ENCODE data around the gene HMCN1. TPM values are rescaled to one million over a fixed set of nuclear protein-coding genes. Genes with fewer than 3 reads are reported as not detected.
A peak's percentile ranks its signal among the peaks of the same experiment; 100 is the strongest.

HMCN1 gene
- polyA plus RNA-seq, 1 of the 3 experiments (the other 2 are of a cell fraction), result 59.5 TPM

GRCh38 chr1:185727726-185728125, 6.5 kb upstream of the HMCN1 start:
- Histone ChIP-seq H3K4me2 (no peak overlapping the region), H4K20me1 (ENCODE audit: insufficient read depth) (no peaks in the 10 kb centered on the region), H3K36me3 (replicated peaks in 1 of 2; ENCODE audit: control insufficient read depth in 1 of 2, insufficient read depth in 2 of 2, low read length in 1 of 2) (no peaks in the 10 kb centered on the region), H3K9me3 (no peaks in the 10 kb centered on the region), H3K4me1 (ENCODE audit: control insufficient read depth in 1 of 2, insufficient read depth in 2 of 2, low read depth in 1 of 2, low read length in 1 of 2) (peaks cover 0 to under 1% of the 10 kb centered on the region in 2 experiments; a peak in 1 of 4 replicates), H3F3A (replicated peaks; ENCODE audit: insufficient read depth) (no peaks in the 10 kb centered on the region), H3K4me3 (ENCODE audit: low read depth in 2 of 2, low read length in 1 of 2) (no peak overlapping the region), H3K27me3 (ENCODE audit: insufficient read depth) (no peaks in the 10 kb centered on the region), H2AFZ (ENCODE audit: low read depth) (0 out of 2 replicates have a peak overlapping the region, but pooled peaks have one; percentile 6), H3K9me2 (no peaks in the 10 kb centered on the region), H3K79me2 (ENCODE audit: insufficient read depth) (no peaks in the 10 kb centered on the region), H3K9ac (no peak overlapping the region), H3K27ac (ENCODE audit: low read depth in 2 of 2, low read length in 1 of 2) (peak overlapping the region in 1 of 2 experiments; percentile 60; a peak in 1 of 4 replicates)
- ChIA-PET POLR2A (no interaction called here), CTCF (no interaction called here)
- 60% methylated on average over 2 of the region's 2 CpGs for WGBS (ENCODE audit: low lambda C conversion rate)
- DNase-seq, result no peak
- no peak for TF ChIP-seq TAF1 (IDR thresholded peaks at IDR 0.05; ENCODE audit: borderline replicate concordance, low read depth, low read length)
- TF ChIP-seq TCF12 (IDR thresholded peaks at IDR 0.05), result no peak
- TF ChIP-seq FOSL2 (IDR thresholded peaks at IDR 0.05; ENCODE audit: borderline replicate concordance, low read depth), result no peak
- no peak for TF ChIP-seq ELF1 (IDR thresholded peaks at IDR 0.05)
- TF ChIP-seq USF2 (IDR thresholded peaks at IDR 0.05; ENCODE audit: borderline replicate concordance, low read depth, low read length), result no peak
- no peak for TF ChIP-seq CHD2 (IDR thresholded peaks at IDR 0.05; ENCODE audit: low read length, partially characterized antibody)
- no peak for TF ChIP-seq SIN3A (IDR thresholded peaks at IDR 0.05; ENCODE audit: borderline replicate concordance, low read depth, low read length)
- no peak for TF ChIP-seq GATA2 (CRISPR knock-in tag; IDR thresholded peaks at IDR 0.05)
- no peak for TF ChIP-seq RFX5 (IDR thresholded peaks at IDR 0.05; ENCODE audit: low read length)
- TF ChIP-seq JUND (IDR thresholded peaks at IDR 0.05), result no peak
- no peak for TF ChIP-seq TEAD4 (IDR thresholded peaks at IDR 0.05; ENCODE audit: borderline replicate concordance, insufficient read depth)
- TF ChIP-seq RAD21 (IDR thresholded peaks at IDR 0.05; ENCODE audit: low read length), result no peak
- no peak for TF ChIP-seq YY1 (IDR thresholded peaks at IDR 0.05; ENCODE audit: low read depth)
- no peak for TF ChIP-seq RXRA (IDR thresholded peaks at IDR 0.05; ENCODE audit: borderline replicate concordance, low read depth)
- no peak for TF ChIP-seq EZH2phosphoT487 (IDR thresholded peaks at IDR 0.05; ENCODE audit: borderline replicate concordance, low read depth)

DNA sequence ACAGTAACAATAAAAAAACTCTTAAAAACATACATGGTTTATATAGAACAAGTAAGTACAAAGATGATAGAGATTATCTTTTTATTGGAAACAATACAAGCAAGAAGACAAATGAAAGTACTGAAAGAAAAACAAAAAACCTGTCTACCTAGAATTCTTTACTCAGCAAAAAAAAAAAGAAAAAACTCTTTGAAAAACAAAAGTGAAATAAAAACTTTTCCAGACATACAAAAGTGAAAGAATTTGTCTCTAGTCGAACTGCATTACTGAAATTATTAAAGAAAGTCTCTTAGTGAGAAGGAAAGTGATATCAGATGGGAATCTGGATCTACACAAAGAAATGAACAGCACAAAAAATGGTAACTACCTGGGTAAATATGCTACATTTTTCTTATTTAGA, 2.7 kb upstream of the HMCN1 start:
- no peak for DNase-seq
- ChIA-PET POLR2A (no interaction called here), CTCF (no interaction called here)
- Histone ChIP-seq H3K4me1 (ENCODE audit: control insufficient read depth in 1 of 2, insufficient read depth in 2 of 2, low read depth in 1 of 2, low read length in 1 of 2) (peaks cover 7 to 14% of the 10 kb centered on the region in 2 experiments; a peak in 3 of 4 replicates), H4K20me1 (ENCODE audit: insufficient read depth) (no peaks in the 10 kb centered on the region), H3F3A (replicated peaks; ENCODE audit: insufficient read depth) (no peaks in the 10 kb centered on the region), H2AFZ (ENCODE audit: low read depth) (no peak overlapping the region), H3K9me2 (no peaks in the 10 kb centered on the region), H3K9me3 (no peaks in the 10 kb centered on the region), H3K36me3 (replicated peaks in 1 of 2; ENCODE audit: control insufficient read depth in 1 of 2, insufficient read depth in 2 of 2, low read length in 1 of 2) (no peaks in the 10 kb centered on the region), H3K4me3 (ENCODE audit: low read depth in 2 of 2, low read length in 1 of 2) (no peak overlapping the region), H3K4me2 (no peak overlapping the region), H3K27me3 (ENCODE audit: insufficient read depth) (peaks cover 4% of the 10 kb centered on the region; the same call in 1 of the 2 replicates), H3K27ac (ENCODE audit: low read depth in 2 of 2, low read length in 1 of 2) (no peak overlapping the region), H3K9ac (no peak overlapping the region), H3K79me2 (ENCODE audit: insufficient read depth) (no peaks in the 10 kb centered on the region)
- 4% methylated on average over 1 of the region's 1 CpG for WGBS (ENCODE audit: low lambda C conversion rate)
- TF ChIP-seq ZBTB33 (IDR thresholded peaks at IDR 0.05; ENCODE audit: borderline replicate concordance, low read depth), result no peak
- TF ChIP-seq EZH2phosphoT487 (IDR thresholded peaks at IDR 0.05; ENCODE audit: borderline replicate concordance, low read depth), result no peak
- TF ChIP-seq FOXJ3 (CRISPR knock-in tag; IDR thresholded peaks at IDR 0.05), result no peak
- no peak for TF ChIP-seq RXRA (IDR thresholded peaks at IDR 0.05; ENCODE audit: borderline replicate concordance, low read depth)
- TF ChIP-seq RFX5 (IDR thresholded peaks at IDR 0.05; ENCODE audit: low read length), result no peak
- TF ChIP-seq, protein P1, sequence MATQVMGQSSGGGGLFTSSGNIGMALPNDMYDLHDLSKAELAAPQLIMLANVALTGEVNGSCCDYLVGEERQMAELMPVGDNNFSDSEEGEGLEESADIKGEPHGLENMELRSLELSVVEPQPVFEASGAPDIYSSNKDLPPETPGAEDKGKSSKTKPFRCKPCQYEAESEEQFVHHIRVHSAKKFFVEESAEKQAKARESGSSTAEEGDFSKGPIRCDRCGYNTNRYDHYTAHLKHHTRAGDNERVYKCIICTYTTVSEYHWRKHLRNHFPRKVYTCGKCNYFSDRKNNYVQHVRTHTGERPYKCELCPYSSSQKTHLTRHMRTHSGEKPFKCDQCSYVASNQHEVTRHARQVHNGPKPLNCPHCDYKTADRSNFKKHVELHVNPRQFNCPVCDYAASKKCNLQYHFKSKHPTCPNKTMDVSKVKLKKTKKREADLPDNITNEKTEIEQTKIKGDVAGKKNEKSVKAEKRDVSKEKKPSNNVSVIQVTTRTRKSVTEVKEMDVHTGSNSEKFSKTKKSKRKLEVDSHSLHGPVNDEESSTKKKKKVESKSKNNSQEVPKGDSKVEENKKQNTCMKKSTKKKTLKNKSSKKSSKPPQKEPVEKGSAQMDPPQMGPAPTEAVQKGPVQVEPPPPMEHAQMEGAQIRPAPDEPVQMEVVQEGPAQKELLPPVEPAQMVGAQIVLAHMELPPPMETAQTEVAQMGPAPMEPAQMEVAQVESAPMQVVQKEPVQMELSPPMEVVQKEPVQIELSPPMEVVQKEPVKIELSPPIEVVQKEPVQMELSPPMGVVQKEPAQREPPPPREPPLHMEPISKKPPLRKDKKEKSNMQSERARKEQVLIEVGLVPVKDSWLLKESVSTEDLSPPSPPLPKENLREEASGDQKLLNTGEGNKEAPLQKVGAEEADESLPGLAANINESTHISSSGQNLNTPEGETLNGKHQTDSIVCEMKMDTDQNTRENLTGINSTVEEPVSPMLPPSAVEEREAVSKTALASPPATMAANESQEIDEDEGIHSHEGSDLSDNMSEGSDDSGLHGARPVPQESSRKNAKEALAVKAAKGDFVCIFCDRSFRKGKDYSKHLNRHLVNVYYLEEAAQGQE (IDR thresholded peaks at IDR 0.05; ENCODE audit: low read depth, low read length), result no peak
- TF ChIP-seq JUND (IDR thresholded peaks at IDR 0.05), result no peak
- no peak for TF ChIP-seq RAD21 (IDR thresholded peaks at IDR 0.05; ENCODE audit: low read length)
- TF ChIP-seq NFIC (IDR thresholded peaks at IDR 0.05; ENCODE audit: borderline replicate concordance), result no peak
- TF ChIP-seq MAX (IDR thresholded peaks at IDR 0.05; ENCODE audit: low read depth), result no peak
- no peak for TF ChIP-seq NRF1 (IDR thresholded peaks at IDR 0.05; ENCODE audit: low read depth, low read length)
- no peak for TF ChIP-seq TAF1 (IDR thresholded peaks at IDR 0.05; ENCODE audit: borderline replicate concordance, low read depth, low read length)
